ENCODE data around the gene FAM135A.

Gene FAM135A

DNA sequence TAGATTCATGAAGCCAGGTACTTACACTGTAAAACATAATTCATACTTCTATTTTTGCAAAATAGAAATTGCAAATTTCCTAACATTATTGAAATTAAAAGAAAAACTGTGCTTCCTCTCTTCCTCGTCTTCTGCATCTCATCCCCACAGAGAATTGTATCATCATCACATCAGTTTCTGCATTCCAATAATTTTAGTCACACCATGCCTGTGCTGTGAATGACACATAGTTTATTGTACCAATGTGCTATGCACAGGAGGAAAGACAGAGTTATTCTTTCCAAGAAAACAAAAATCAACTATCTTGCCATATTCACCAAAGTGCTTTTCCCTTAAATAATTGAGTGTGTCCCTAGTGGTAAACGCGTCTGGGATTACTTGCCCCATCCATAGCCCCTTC is 38.1 kb upstream of the FAM135A start:
- H3K27me3 Mint-ChIP-seq (ENCODE audit: low read depth, poor library complexity): no peaks in the 10 kb centered on the region
- TF ChIP-seq, protein P1, sequence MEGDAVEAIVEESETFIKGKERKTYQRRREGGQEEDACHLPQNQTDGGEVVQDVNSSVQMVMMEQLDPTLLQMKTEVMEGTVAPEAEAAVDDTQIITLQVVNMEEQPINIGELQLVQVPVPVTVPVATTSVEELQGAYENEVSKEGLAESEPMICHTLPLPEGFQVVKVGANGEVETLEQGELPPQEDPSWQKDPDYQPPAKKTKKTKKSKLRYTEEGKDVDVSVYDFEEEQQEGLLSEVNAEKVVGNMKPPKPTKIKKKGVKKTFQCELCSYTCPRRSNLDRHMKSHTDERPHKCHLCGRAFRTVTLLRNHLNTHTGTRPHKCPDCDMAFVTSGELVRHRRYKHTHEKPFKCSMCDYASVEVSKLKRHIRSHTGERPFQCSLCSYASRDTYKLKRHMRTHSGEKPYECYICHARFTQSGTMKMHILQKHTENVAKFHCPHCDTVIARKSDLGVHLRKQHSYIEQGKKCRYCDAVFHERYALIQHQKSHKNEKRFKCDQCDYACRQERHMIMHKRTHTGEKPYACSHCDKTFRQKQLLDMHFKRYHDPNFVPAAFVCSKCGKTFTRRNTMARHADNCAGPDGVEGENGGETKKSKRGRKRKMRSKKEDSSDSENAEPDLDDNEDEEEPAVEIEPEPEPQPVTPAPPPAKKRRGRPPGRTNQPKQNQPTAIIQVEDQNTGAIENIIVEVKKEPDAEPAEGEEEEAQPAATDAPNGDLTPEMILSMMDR (IDR thresholded peaks at IDR 0.05): no peak
- H3K9me3 Mint-ChIP-seq: no peaks in the 10 kb centered on the region
- no peaks in the 10 kb centered on the region for H3K36me3 Mint-ChIP-seq (ENCODE audit: low read depth)
- no peak overlapping the region for H3K27ac Mint-ChIP-seq
- no peak overlapping the region for H3K4me3 Mint-ChIP-seq
- H3K4me1 Mint-ChIP-seq: no peaks in the 10 kb centered on the region
- no peak for DNase-seq

DNA sequence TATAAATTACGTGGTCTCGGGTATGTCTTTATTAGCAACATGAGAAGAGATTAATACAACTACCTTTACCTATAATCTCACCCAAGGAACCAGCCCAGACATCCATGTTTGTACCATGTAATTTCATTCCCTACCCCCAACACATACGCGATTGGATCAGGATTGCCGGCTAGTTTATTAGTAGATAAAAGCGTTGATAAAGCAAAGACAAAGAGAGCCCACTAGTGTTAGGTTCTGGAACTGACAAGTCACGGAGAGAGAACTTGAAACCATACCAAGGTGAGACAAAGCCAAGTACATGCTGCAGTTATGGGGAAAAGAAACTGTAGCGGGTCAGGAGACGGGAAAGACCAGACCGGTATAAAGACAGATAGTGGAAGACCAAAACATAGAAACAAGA is 37.4 kb upstream of the FAM135A start:
- Mint-ChIP-seq H3K9me3 (no peaks in the 10 kb centered on the region), H3K4me3 (no peak overlapping the region), H3K36me3 (ENCODE audit: low read depth) (no peaks in the 10 kb centered on the region), H3K27me3 (ENCODE audit: low read depth, poor library complexity) (no peaks in the 10 kb centered on the region), H3K27ac (no peak overlapping the region), H3K4me1 (no peaks in the 10 kb centered on the region)
- TF ChIP-seq, protein P1 (IDR thresholded peaks at IDR 0.05): no peak
- DNase-seq: no peak

DNA sequence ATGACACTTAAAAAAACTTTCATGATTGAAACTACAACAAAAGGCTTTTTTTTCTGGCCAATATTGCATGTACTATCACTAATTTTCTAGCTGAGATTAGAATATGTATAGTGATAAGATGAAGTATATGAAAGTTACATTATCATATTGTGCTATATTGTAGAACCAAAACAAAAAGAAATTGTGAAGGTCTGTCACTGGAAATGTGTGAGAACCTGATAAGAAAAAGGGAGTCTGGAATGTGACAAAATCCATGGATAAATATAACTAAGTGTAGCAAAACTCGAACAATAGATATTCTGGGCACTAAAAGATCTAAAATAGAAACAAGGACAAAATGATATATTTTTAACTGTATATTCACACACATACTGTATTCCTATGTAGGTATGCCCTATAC is 36.7 kb upstream of the FAM135A start:
- Mint-ChIP-seq H3K36me3 (ENCODE audit: low read depth) (no peaks in the 10 kb centered on the region), H3K27ac (no peak overlapping the region), H3K9me3 (no peaks in the 10 kb centered on the region), H3K4me3 (no peak overlapping the region), H3K4me1 (no peaks in the 10 kb centered on the region), H3K27me3 (ENCODE audit: low read depth, poor library complexity) (no peaks in the 10 kb centered on the region)
- TF ChIP-seq, protein P1 (IDR thresholded peaks at IDR 0.05): no peak
- no peak for DNase-seq

DNA sequence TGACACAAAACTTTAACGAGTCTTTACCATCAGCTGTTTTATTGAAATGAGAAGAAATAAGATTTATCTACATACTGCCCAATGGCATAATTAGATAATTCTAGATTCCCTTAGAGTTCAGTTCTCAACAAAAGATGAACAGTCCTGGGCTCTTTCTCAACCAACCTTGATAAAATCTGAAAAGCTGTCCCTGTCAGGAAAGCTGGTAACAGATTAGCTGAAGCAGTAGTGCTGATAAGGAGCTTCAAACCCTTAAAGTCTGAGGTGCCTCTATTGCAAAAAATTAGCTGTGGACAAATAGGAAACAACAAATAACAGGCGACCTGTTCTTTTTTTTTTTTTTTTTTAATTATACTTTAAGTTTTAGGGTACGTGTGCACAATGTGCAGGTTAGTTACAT is 35.9 kb upstream of the FAM135A start:
- no peaks in the 10 kb centered on the region for H3K36me3 Mint-ChIP-seq (ENCODE audit: low read depth)

DNA sequence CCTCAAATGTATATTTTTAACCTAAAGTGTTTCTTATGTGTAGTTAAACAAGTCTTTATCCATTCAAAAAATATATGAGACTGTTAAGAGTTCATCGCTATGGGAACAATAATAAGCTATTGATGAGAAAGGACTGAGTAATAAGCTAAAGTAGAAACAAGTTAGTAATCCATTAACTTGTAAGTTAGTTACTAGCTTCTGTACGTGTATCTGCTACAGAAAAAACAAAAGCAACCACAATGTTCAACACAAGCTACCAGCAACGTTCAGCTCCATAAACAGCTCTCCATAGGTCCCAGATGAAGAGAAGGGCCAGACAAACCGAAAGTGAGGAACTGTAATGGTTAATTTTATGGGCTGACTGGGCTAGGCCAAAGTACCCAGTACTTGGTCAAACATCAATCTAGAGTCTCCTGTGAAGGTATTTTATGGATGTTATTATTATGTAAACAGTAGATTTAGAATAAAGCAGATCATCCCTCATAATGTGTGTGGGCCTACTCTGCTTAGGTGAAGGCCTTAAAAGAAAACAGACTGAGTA is 33.8 kb upstream of the FAM135A start:
- Mint-ChIP-seq H3K27ac (no peak overlapping the region), H3K4me3 (no peak overlapping the region), H3K27me3 (ENCODE audit: low read depth, poor library complexity) (no peaks in the 10 kb centered on the region), H3K4me1 (no peaks in the 10 kb centered on the region), H3K9me3 (no peaks in the 10 kb centered on the region), H3K36me3 (ENCODE audit: low read depth) (no peaks in the 10 kb centered on the region)
- TF ChIP-seq, protein P1 (IDR thresholded peaks at IDR 0.05): no peak
- DNase-seq: no peak

More for the DNA sequence above, 35.9 kb upstream of the FAM135A start:
- Mint-ChIP-seq H3K9me3 (no peaks in the 10 kb centered on the region), H3K27me3 (ENCODE audit: low read depth, poor library complexity) (no peaks in the 10 kb centered on the region), H3K4me1 (no peaks in the 10 kb centered on the region), H3K27ac (no peak overlapping the region), H3K4me3 (no peak overlapping the region)
- no peak for DNase-seq
- TF ChIP-seq, protein P1 (IDR thresholded peaks at IDR 0.05): no peak

DNA sequence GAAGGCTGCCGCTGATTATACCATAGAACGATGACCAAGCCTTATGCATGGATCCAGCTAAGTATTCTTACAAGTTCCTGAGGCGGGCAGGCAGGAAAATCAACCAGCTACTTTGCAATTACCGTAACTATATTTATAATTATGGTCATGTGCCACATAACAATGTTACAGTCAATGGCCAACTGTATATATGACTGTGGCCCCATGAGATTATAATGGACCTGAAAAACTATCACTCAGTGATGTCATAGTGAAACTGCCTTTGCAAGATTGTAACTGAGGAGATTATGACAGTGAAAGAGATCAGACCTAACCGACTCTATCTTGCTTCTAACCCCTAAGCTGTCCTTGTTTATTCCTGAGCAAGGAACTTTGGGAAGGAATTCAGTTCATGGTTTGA is 33.1 kb upstream of the FAM135A start:
- Mint-ChIP-seq H3K4me1 (no peaks in the 10 kb centered on the region), H3K27ac (no peak overlapping the region), H3K4me3 (no peak overlapping the region), H3K9me3 (no peaks in the 10 kb centered on the region), H3K36me3 (ENCODE audit: low read depth) (no peaks in the 10 kb centered on the region), H3K27me3 (ENCODE audit: low read depth, poor library complexity) (no peaks in the 10 kb centered on the region)
- TF ChIP-seq, protein P1 (IDR thresholded peaks at IDR 0.05): no peak
- no peak for DNase-seq
